Gastrocnemius medialis (tissue), 4 donors: ENCODE measurements around the gene CDH4. TPM values are rescaled to one million over a fixed set of nuclear protein-coding genes. Genes with fewer than 3 reads are reported as not detected.

Source experiments
- ATAC-seq, 2 donors: fragments of 150-250 bp; one replicate each; pipeline ENCODE4 v1.9.1; 2016
- DNase-seq, 2 donors: peaks; one replicate each; pipeline ENCODE4 v3.0.0-alpha.2; 2019
- H3K27ac ChIP-seq, 4 donors: fragments of 200-600 bp; sonication (generic); 1 replicate in 1 of 4; 2 replicates in 3 of 4; pipeline ENCODE4 v1.5.1; 2016 to 2018; ENCODE audit warnings: mild to moderate bottlenecking in 2 of 4, moderate library complexity in 1 of 4
- H3K27me3 ChIP-seq, 3 donors: fragments of 200-600 bp; sonication (generic) in 2 of 3; 1 replicate in 1 of 3; 2 replicates in 2 of 3; pipeline versions ENCODE4 v1.5.1 to v1.6.0; 2016 to 2019; ENCODE audit warnings: mild to moderate bottlenecking in 1 of 3, moderate library complexity in 1 of 3
- H3K36me3 ChIP-seq, 2 donors: fragments of 200-600 bp; sonication (generic) in 1 of 2; one replicate each; pipeline ENCODE4 v1.5.1; 2017 to 2018
- H3K4me1 ChIP-seq, 2 donors: fragments of 200-600 bp; sonication (generic) in 1 of 2; one replicate each; pipeline ENCODE4 v1.5.1; 2016 to 2017; ENCODE audit warnings: mild to moderate bottlenecking in 2 of 2
- H3K4me3 ChIP-seq, 4 donors: fragments of 200-600 bp; sonication (generic) in 3 of 4; 1 replicate in 1 of 4; 2 replicates in 3 of 4; pipeline ENCODE4 v1.5.1; 2016 to 2019; ENCODE audit warnings: mild to moderate bottlenecking in 2 of 4
- H3K9me3 ChIP-seq, 3 donors: fragments of 200-600 bp; sonication (generic) in 2 of 3; 1 replicate in 1 of 3; 2 replicates in 2 of 3; pipeline ENCODE4 v1.5.1; 2016 to 2019
- POLR2A ChIP-seq, 2 donors: fragments of 450-650 bp; IDR thresholded peaks; one replicate each; pipeline ENCODE4 v1.6.1; 2017; ENCODE audit warnings: antibody characterized with exemption in 2 of 2, mild to moderate bottlenecking in 2 of 2, moderate library complexity in 2 of 2
- in situ Hi-C, 4 donors: fragments of 200-750 bp; cut with MboI; loops; one replicate each; pipeline versions ENCODE4 v1.15.0 to v1.8.0; 2017; ENCODE audit warnings: low sequenced_read_pairs in 4 of 4
- intact Hi-C: fragments of 100-400 bp; cut with DNase I; formaldehyde crosslinking; loops from one replicate; pipeline ENCODE4 v1.15.1; 2023; ENCODE audit warnings: low total_unique reads
- total RNA-seq, 4 donors: library from RNA; depleted of rRNA; stranded (reverse); fragments of >200 nt; gene quantifications; one replicate each; pipeline versions ENCODE4 v1.1.0 to v1.2.3, GENCODE V29; 2016
- TF ChIP-seq, protein P1 (sequence below), 5 experiments: fragments of 450-650 bp in 3 of 5; fragments of 200-600 bp in 2 of 5; sonication (generic) in 2 of 5; IDR thresholded peaks in 4 of 5; conservative IDR thresholded peaks in 1 of 5; 1 replicate in 4 of 5; 2 replicates in 1 of 5; pipeline ENCODE4 v1.5.1; 2016 to 2019; ENCODE audit warnings: antibody characterized with exemption in 5 of 5, mild to moderate bottlenecking in 3 of 5, moderate library complexity in 3 of 5

Gene CDH4
- total RNA-seq, 4 donors from 2014 or later, result 0.38 to 1.2 (median 0.86) TPM

DNA sequence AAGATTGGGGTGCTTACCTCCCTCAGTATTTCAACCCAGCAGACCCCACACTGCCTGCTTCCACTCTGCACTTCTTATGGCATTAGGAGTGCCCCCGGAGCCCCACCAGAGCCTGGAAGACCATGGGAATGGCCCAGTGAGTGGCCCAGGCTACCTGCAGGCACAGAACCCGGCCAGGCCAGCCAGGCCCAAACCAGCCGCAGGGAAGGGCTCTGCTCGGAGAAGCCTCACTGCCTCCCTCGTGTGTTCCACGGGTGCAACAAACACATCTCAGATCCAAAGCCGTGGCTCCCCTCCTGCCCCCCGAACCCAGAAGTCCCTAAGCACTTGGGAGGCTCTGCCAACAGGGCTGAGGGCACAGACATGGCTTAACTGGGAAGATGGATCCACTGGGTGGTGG is 283.9 kb downstream of the CDH4 start:
- no peak overlapping the region for H3K4me3 ChIP-seq

DNA sequence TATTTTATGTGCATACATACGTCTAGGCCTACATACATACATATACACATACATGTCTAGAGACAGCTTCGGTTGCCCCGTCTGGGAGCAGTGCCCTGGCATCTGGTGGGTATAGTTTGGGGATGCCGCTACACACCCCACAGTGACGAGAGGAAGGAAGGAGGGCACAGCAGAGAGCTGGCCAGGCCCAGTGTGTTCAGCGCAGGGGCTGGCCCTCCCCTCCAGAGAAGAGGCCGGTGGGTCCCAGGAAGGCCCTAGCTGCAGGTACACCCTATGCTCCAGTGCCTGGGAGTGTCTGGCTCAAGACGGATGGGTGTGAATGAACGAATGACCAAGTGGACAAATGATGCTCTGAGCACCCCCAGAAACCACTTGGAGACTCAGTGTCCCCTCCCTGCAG is 284.6 kb downstream of the CDH4 start:
- no peaks in the 10 kb centered on the region for H3K27me3 ChIP-seq
- intact Hi-C loops (no loop called here), in situ Hi-C loops (no loop called here)
- H3K36me3 ChIP-seq, result no peaks in the 10 kb centered on the region
- no peak overlapping the region for H3K27ac ChIP-seq
- TF ChIP-seq POLR2A (IDR thresholded peaks at IDR 0.05), result no peak
- TF ChIP-seq, protein P1, sequence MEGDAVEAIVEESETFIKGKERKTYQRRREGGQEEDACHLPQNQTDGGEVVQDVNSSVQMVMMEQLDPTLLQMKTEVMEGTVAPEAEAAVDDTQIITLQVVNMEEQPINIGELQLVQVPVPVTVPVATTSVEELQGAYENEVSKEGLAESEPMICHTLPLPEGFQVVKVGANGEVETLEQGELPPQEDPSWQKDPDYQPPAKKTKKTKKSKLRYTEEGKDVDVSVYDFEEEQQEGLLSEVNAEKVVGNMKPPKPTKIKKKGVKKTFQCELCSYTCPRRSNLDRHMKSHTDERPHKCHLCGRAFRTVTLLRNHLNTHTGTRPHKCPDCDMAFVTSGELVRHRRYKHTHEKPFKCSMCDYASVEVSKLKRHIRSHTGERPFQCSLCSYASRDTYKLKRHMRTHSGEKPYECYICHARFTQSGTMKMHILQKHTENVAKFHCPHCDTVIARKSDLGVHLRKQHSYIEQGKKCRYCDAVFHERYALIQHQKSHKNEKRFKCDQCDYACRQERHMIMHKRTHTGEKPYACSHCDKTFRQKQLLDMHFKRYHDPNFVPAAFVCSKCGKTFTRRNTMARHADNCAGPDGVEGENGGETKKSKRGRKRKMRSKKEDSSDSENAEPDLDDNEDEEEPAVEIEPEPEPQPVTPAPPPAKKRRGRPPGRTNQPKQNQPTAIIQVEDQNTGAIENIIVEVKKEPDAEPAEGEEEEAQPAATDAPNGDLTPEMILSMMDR (IDR thresholded peaks at IDR 0.05 in 4 of 5, conservative IDR thresholded peaks at IDR 0.05 in 1 of 5), result no peak
- ATAC-seq, result no peak
- no peak for DNase-seq
- no peak overlapping the region for H3K4me3 ChIP-seq
- H3K4me1 ChIP-seq, result no peaks in the 10 kb centered on the region
- no peaks in the 10 kb centered on the region for H3K9me3 ChIP-seq

More for the DNA sequence above, 283.9 kb downstream of the CDH4 start:
- H3K9me3 ChIP-seq, result no peaks in the 10 kb centered on the region
- TF ChIP-seq, protein P1 (IDR thresholded peaks at IDR 0.05 in 4 of 5, conservative IDR thresholded peaks at IDR 0.05 in 1 of 5), result no peak
- no peak for TF ChIP-seq POLR2A (IDR thresholded peaks at IDR 0.05)
- DNase-seq (no peak), ATAC-seq (no peak)
- no peaks in the 10 kb centered on the region for H3K36me3 ChIP-seq
- H3K27me3 ChIP-seq, result no peaks in the 10 kb centered on the region
- no peaks in the 10 kb centered on the region for H3K4me1 ChIP-seq
- intact Hi-C loops, result no loop called here
- in situ Hi-C loops, result no loop called here
- H3K27ac ChIP-seq, result no peak overlapping the region

DNA sequence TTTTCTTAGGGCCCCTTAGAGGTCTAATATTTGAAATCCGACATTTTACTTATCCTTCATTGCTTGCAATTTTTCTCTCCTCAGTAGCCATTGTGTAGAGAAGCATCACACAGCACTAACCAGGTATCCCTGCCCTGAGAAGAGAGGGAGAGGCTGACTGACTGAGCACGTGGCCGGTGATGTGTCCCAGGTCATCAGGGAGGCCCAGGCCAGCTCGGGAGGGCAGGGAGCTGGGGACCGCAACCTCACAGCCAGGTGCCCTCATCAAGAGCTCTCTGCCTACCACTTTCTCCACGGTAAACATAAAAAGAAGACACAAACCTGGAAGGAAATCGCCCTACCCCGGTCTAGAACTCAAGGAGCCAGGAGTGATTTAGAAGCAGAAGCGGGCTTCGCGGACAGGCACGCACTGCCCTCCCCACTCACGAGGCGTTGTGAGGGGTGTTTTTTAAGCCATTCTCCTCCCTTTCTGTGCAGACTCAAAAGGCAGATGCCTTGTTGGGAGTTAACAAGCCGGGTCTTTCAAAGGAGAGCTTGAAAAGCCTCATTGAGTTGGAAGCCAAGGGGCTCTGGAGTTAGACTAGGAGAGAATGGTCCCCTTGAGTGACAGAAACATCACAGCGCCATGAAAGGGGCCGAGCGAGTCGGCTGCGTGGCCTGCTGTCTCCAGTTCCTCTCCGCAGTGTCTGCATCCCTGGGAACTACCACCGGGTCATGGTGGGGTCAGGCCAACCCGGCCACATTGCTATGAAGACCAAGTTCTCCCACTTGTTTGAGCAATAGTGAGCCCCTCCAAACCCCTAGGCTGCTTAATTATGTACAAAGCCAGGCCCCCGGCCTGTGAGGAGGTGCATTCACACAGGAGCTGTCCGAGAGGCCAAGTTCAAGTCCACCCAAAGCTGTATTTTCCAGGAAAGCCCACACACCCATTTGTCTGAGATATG is 285.4 kb downstream of the CDH4 start:
- no peak for ATAC-seq
- Histone ChIP-seq H3K9me3 (no peaks in the 10 kb centered on the region), H3K4me1 (no peaks in the 10 kb centered on the region), H3K4me3 (no peak overlapping the region), H3K27ac (no peak overlapping the region), H3K27me3 (no peaks in the 10 kb centered on the region), H3K36me3 (no peaks in the 10 kb centered on the region)
- TF ChIP-seq, protein P1 (IDR thresholded peaks at IDR 0.05 in 4 of 5, conservative IDR thresholded peaks at IDR 0.05 in 1 of 5), result no peak
- no peak for TF ChIP-seq POLR2A (IDR thresholded peaks at IDR 0.05)
- in situ Hi-C loops, result no loop called here
- intact Hi-C loops, result no loop called here
- no peak for DNase-seq

DNA sequence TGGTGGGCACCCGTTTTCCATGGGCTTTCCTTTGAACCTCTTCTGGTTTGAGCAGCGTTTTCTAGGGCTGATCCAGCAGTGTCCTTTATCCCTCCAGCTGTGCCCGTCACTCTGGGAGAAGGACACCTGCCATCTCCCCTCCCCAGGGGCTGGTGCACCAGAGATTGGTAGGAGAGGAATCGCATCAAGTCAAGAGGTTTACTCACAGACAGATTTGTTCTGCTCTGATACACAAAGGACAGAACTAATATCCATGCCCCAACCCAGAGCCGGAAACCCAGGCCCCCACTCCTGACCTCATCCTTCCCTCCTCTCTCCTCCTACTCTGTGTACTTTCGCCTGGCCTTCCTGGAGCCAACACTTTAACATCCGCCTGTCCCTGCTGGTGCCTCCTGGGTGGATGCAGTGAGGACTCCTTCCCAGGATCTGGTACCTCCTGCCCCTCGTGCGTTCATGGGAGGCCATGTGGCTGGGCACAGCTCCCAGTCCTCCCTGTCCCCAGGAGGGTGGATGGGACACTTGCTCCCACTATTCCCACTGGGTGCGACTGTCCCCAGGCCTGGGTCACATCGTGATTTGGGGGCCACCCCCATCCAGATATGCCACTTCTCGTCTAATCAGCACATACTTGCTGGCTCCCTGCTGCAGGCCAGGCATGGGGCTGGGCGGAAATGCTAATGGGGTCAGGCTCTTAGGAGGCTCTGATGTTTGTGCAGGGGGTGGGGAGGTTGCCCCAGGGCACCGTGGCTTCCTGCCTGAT is 286.3 kb downstream of the CDH4 start:
- ATAC-seq (no peak), DNase-seq (no peak)
- Histone ChIP-seq H3K36me3 (no peaks in the 10 kb centered on the region), H3K27me3 (no peaks in the 10 kb centered on the region), H3K4me1 (no peaks in the 10 kb centered on the region), H3K4me3 (no peak overlapping the region), H3K9me3 (no peaks in the 10 kb centered on the region), H3K27ac (no peak overlapping the region)
- in situ Hi-C loops (no loop called here), intact Hi-C loops (no loop called here)
- TF ChIP-seq, protein P1 (IDR thresholded peaks at IDR 0.05 in 4 of 5, conservative IDR thresholded peaks at IDR 0.05 in 1 of 5), result no peak
- TF ChIP-seq POLR2A (IDR thresholded peaks at IDR 0.05), result no peak
